DMS79 (cell line): ENCODE results near the gene TRMT2A.

Experiments
- DNase-seq: peaks from one replicate; lab custom pipeline; 2025; lab: John Stamatoyannopoulos, UW

Gene TRMT2A

DNA sequence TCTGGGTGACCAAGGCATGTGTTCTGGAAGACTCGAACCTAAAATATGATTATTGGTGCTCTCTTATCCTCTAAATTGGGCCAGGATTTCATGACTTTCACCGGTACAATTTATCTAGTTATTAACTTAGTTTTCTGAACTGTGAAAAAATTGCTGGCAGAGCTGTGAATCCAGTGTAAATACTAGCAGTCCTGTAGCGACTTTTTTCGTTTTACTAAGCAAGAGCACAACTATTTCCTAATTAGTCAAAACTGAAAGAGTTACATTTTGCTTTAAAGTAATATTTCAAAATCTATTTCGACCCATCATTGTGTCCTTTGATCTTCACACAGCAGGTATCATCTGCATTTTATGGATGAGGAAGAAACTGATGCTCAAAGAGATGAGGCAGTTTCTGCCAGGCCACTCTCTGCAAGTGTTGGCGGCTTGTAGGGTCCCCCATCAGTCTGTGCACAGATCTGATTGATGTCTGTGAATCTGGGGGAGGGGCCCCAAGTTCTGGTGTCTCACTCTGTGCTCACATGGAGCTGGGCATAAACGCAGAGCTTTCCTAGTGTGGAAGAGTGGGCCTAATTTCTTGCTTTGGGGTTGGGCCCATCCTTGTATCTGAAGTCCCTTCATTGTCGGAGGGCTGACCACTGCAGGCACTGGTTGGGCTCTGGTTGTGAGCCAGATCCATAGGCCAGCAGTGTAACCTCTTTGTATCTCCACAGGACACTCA lies 1.4 kb upstream of the TRMT2A start:
- DNase-seq: no peak

DNA sequence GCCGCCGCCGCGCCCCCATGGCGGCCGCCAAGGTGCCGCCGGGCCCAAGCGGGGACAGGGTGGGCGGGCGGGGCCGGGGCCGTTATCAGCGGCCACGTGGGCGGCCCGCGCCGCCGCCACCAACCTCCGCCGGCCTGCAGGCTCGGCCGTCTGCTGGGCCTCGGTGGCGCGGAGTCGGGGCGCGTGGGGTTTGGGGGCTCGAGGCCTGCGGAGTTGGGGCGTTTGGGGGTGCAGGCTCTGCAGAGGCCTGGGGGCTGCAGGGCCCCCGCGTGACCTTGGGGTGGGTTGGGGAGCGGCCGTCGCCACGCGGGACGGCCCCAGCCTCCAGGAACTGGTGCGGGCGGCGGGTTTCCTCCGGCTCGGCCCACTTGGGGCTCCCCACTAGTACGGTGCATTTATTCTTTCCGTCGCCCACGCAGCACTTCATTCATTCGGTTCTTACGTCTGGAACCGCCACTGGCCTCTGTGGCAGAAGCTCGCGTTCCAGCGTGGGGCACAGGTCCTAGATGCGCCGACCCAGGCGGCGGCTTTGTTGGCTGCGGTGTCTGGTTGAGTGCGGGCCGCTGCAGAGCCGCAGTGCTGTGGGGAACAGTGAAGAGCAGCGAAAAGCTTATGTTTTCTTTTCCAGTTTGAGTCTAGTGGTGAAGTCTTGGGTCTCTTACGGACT lies 740 bp upstream of the TRMT2A start:
- DNase-seq: no peak

DNA sequence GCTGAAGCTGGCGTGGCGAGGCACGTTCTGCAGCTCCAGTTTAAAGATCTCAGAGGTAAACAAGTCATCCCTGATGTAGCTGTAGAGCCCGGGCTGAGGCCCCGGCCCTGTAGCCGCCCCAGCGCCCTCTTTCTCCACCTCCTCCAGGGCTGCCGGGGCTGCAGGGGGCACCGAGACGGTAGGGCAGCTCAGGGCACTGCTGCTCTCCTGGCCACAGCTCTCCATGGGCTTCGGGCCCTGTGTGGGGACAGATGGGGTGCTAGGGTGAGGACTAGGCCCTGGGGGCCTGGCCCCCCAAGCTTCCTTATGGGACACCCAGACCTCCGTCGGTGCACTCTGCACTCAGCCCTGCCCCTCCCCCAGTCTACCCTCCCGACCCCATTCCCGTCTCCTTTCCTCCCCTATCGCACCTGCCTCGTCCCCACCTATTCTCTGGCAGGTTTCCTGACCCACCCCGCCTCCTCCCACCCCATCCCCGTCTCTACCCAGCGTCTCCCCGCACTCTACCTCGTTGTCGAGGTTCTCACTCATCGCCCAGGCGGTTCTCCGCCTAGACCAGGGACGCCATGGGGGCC lies 563 bp downstream of the TRMT2A start:
- no peak for DNase-seq

DNA sequence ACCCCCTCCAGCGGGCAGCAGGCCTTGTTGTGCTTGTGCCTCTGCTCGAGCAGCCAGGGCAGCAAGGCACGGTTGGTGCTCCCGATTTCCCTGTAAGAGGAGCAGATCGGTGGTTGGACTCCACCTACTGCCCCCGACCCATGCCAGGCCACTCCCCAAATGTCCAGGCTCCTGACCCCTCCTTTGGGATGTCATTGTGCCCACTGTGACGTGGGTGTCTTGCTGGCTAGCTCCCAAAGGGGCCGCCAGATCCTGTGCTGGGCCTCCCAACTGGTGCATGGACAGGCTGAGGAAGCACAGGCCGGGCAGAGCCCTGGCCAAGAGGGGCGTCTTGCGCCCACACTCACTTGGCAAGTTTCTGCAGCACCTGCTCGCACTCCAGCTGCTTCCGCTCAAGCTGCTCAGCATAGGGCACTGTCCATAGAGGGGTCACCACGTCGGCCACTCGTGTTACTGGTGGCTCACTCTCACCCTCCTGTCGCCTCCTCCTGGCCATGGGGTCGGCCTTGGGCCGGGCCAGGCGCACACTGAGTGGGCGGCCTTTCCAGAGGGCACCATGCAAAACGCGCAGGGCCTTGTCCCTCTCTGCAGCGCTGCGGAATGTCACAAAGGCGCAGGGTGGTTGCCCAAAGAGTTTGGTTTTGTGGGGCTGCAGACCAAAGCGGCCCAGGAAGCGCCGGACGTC lies 1.2 kb downstream of the TRMT2A start, which contains the start of gene RANBP1:
Gene RANBP1, plus strand, starts transcription at position 414 of the 685 bp plus-strand sequence. Its CDS starts 81 bp downstream, at position 495.
- DNase-seq: no peak

- DNase-seq: no peak
Observed at GRCh38 chr22:20114506-20115475, 2.2 kb downstream of the TRMT2A start.

GRCh38 chr22:20113551-20114310 lies 3.3 kb downstream of the TRMT2A start:
- no peak for DNase-seq

GRCh38 chr22:20112623-20113511 lies 4.2 kb downstream of the TRMT2A start:
- no peak for DNase-seq

GRCh38 chr22:20111689-20112622 lies 5.1 kb downstream of the TRMT2A start:
- no peak for DNase-seq

DNA sequence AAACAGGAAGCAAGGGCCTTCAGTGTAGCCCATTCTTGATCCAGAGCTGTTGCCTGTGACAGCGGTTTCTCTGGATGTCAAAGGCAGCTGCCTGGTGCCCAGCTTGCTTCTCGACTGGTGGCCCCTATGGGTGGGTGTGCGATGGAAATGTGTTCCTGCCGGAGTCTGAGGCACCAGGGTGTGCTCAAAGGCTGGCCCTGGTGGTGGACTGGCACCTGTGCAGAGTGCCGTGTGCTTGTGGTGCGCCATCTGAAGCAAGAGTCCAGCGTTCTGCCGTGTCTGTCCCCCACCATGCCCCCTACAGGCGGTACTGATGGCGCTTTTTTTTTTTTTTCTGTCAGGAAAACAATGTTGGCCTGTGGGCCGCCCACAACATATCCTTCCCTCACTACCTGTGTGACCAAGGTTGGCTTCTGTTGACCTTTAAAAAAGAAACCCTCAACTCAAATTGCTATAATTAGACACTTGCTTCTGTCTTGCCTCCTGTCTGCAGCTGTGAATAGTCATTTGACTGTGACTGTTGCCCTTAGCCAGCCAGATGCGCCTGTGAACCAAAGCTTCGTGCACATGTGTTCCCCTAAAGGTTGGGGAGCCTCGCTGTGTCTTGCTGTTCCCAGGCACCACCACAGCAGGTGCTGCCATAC lies 5.9 kb downstream of the TRMT2A start:
- DNase-seq: no peak

- DNase-seq: no peak
Observed at GRCh38 chr22:20110359-20110985, 6.6 kb downstream of the TRMT2A start.

DNA sequence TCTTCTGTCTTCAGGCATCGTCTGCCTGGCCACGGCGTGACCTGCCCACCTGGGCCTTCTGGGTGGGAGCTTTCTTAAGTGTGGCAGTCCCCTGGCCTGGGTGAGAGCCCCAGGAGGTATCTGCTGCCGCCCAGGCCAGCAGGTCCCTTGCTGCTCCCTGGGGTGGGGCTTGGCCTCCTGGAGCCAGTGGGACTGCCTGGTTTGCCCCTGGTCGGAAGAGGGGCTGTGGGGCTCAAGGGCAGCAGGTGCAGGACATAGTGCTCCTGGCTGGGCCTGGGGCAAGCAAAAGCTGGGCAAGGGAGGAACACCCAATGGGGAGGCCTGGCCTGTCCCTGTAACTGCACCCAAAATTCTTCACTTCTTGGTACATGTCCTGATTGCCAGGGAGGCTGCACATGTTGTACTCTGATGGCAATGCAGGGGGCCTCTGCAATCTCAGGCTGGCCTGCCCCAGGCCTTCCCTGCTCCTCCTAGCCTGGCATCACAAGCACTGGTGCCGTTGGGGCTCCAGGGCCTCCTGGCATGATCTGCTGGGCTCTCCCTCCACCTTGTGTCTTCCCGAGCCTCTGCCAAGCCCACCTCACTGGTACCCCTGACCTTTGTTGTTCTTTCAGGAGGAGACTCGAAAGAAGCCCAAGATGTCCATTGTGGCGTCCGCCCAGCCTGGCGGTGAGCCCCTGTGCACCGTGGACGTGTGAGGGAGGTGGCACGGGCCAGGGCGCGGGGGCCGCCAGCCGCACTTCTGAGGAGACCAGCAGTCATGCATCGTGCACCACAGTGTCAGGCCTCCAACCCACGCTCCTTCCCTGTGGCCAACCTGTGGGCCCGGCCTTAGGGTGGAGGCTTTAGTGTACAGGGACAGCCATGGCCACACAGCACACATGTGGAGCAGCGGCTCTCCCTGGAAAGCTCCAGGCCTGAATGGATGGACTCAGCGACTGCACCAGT lies 7.3 kb downstream of the TRMT2A start:
- no peak for DNase-seq

DNA sequence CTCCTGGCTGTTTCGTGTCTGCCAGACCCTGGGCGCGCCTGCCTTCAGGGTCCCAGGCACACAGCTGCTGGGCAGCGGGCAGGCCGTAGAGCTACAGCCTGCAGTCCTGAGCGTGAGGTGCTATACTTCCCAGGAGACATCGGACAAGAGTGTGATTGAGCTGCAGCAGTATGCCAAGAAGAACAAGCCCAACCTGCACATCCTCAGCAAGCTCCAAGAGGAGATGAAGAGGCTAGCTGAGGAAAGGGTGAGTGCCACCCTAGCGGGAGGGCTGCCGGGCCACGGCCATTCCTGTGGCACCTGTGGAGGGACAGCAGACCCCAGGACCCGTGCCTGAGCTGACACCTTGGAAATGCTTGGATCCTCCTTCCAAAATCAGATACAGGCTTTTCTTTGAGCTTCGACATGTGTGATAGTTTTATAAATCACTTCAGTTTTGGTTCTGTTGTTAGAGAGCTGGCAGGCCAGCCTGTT lies 8.2 kb downstream of the TRMT2A start:
- no peak for DNase-seq

GRCh38 chr22:20107951-20108756 lies 8.9 kb downstream of the TRMT2A start:
- DNase-seq: no peak

DNA sequence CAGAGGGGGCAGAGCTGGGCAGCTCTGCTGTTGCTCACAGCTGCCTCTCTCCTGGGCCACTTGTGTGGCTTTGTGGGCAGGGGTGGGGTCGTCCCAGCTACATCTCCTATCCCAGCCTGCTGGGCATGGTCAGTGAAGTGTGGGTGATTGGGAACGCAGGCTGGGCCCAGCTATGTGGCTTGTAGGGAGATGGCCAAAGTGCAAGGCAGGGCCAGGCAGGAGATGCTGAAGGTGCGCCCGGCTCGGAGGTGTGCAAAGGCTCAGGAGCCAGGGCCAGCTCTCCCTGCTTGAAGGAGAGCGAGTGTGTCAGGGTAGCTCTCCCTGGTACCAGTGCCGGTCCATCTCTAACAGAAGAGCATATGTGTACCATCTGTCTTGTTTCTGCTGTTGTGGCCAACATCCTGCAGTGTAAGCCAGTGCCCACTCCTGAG lies 9.5 kb downstream of the TRMT2A start:
- no peak for DNase-seq

DNA sequence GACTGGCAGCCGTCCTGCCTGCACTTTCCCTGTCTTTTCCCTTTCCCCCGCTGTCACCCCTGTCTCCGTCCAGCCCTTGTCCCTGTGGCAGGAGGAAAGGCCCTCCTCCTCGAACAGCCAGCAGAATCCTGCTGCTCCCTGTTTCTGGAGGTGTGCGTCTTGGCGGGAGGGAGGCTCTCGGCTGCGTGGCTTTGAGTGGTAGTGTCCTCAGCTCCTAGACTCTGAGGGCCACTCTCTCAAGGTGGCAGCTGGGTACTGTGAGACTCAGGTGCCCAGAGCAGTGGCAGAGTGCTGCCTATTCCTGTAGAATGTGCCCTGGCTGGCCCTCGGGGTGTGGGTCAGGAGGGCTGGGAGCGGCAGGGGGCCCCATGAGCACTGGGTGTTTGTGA lies 10.2 kb downstream of the TRMT2A start:
- DNase-seq: no peak
